WERI-Rb-1 (cell line): Measurements from ENCODE around the gene PI4K2A.
A peak's percentile ranks its signal among the peaks of the same experiment; 100 is the strongest.

Source experiments
- DNase-seq: peaks from one replicate; pipeline ENCODE4 v3.0.0-alpha.2; 2020
- H3K27ac ChIP-seq: fragments of 250-450 bp; sonication (Bioruptor Pico); 2 replicates; pipeline ENCODE4 v1.5.1; 2020; ENCODE audit warnings: mild to moderate bottlenecking, moderate library complexity
- H3K27me3 ChIP-seq: fragments of 250-450 bp; sonication (Bioruptor Pico); 2 replicates; pipeline ENCODE4 v1.5.1; 2021; ENCODE audit warnings: mild to moderate bottlenecking, low read depth, moderate library complexity; ENCODE audit not compliant: insufficient read depth, severe bottlenecking
- H3K36me3 ChIP-seq: fragments of 250-450 bp; sonication (Bioruptor Pico); 2 replicates; pipeline ENCODE4 v1.5.1; 2020; ENCODE audit warnings: mild to moderate bottlenecking, moderate library complexity
- H3K4me3 ChIP-seq: 2 replicates; pipeline ENCODE4 v1.5.1; 2011; ENCODE audit warnings: low read depth, mild to moderate bottlenecking, control low read depth, low read length
- H3K9me3 ChIP-seq: fragments of 250-450 bp; sonication (Bioruptor Pico); 2 replicates; pipeline ENCODE4 v1.5.1; 2021; ENCODE audit warnings: mild to moderate bottlenecking, moderate library complexity; ENCODE audit not compliant: severe bottlenecking
- TF ChIP-seq, protein P1 (sequence below): IDR thresholded peaks from 2 replicates; pipeline ENCODE4 v1.5.1; 2011; ENCODE audit warnings: low read depth, mild to moderate bottlenecking, control low read depth, inconsistent platforms, low read length

The PI4K2A gene

DNA sequence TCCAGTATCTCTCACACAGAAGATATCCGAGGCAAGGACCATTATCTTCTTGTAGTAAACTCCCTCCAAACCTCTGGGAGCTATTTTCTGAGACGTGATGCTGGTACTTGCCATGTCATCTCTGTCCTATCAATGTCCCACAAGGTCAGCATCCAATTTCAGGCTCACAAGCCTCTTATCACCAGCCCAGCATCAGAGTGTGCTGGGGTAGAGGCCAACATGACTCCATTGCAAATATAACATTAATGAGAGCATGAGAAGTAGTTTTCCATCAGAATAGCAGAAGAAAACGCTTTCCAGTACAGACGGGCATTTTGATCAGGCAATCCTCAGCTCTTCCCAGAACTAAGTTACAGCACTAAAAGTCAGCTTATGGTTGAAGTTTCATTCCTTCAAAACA is 12.7 kb upstream of the PI4K2A start:
- Histone ChIP-seq H3K36me3 (no peaks in the 10 kb centered on the region), H3K27ac (no peak overlapping the region), H3K9me3 (no peaks in the 10 kb centered on the region), H3K4me3 (no peak overlapping the region), H3K27me3 (no peaks in the 10 kb centered on the region)
- DNase-seq, result no peak
- TF ChIP-seq, protein P1, sequence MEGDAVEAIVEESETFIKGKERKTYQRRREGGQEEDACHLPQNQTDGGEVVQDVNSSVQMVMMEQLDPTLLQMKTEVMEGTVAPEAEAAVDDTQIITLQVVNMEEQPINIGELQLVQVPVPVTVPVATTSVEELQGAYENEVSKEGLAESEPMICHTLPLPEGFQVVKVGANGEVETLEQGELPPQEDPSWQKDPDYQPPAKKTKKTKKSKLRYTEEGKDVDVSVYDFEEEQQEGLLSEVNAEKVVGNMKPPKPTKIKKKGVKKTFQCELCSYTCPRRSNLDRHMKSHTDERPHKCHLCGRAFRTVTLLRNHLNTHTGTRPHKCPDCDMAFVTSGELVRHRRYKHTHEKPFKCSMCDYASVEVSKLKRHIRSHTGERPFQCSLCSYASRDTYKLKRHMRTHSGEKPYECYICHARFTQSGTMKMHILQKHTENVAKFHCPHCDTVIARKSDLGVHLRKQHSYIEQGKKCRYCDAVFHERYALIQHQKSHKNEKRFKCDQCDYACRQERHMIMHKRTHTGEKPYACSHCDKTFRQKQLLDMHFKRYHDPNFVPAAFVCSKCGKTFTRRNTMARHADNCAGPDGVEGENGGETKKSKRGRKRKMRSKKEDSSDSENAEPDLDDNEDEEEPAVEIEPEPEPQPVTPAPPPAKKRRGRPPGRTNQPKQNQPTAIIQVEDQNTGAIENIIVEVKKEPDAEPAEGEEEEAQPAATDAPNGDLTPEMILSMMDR, result no peak

GRCh38 chr10:97628228-97628627 is 12.2 kb upstream of the PI4K2A start:
- DNase-seq, result no peak
- no peaks in the 10 kb centered on the region for H3K36me3 ChIP-seq
- H3K27me3 ChIP-seq, result no peaks in the 10 kb centered on the region
- TF ChIP-seq, protein P1, result no peak
- H3K27ac ChIP-seq, result no peak overlapping the region
- H3K9me3 ChIP-seq, result no peaks in the 10 kb centered on the region
- H3K4me3 ChIP-seq, result no peak overlapping the region

DNA sequence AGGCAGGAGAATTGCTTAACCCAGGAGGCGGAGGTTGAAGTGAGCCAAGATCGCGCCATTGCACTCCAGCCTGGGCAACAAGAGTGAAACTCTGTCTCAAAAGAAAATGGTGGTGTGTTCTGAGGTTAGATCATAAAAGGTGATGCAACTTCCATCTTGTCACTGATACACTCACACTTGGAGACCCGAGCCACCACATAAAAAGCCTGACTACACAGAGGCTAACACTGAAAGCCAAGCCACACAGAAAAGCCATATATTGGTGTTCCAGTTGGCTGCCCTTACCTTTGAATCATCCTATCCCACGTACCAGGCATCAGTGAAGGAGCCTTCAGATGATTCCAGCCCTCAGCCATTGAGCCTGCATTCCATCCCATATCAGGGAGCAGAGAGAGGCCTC is 11.2 kb upstream of the PI4K2A start:
- H3K9me3 ChIP-seq, result no peaks in the 10 kb centered on the region

GRCh38 chr10:97631098-97631497 is 9.4 kb upstream of the PI4K2A start:
- Histone ChIP-seq H3K4me3 (no peak overlapping the region), H3K27ac (no peak overlapping the region), H3K36me3 (no peaks in the 10 kb centered on the region), H3K27me3 (no peaks in the 10 kb centered on the region), H3K9me3 (no peaks in the 10 kb centered on the region)
- TF ChIP-seq, protein P1, result no peak
- DNase-seq, result no peak

More for the DNA sequence above, 11.2 kb upstream of the PI4K2A start:
- Histone ChIP-seq H3K27me3 (no peaks in the 10 kb centered on the region), H3K36me3 (no peaks in the 10 kb centered on the region), H3K4me3 (no peak overlapping the region), H3K27ac (no peak overlapping the region)
- DNase-seq, result no peak
- TF ChIP-seq, protein P1, result no peak

GRCh38 chr10:97632949-97633884 is 7.3 kb upstream of the PI4K2A start, which contains the start of gene MORN4:
Gene MORN4, minus strand, starts transcription at chr10:97633500. Its CDS starts 13,847 bp downstream, at chr10:97619653.
- DNase-seq, result peak; percentile 97
- H3K4me3 ChIP-seq, result peak within 1 kb of the TSS; percentile 80
- no peaks in the 10 kb centered on the region for H3K9me3 ChIP-seq
- peak within 1 kb of the TSS; percentile 70 for H3K27ac ChIP-seq
- H3K27me3 ChIP-seq, result no peaks in the 10 kb centered on the region
- TF ChIP-seq, protein P1, result no peak
- no peaks in the 10 kb centered on the region for H3K36me3 ChIP-seq
